H9 (cell line): Measurements from ENCODE around the gene LRRC8E. TPM values are rescaled to one million over a fixed set of nuclear protein-coding genes. Genes with fewer than 3 reads are reported as not detected.

Experiments
- DNase-seq: peaks from one replicate; pipeline ENCODE4 v3.0.0-alpha.2; 2017
- H2AFZ ChIP-seq: one replicate; pipeline ENCODE4 v1.6.1; 2013; ENCODE audit warnings: mild to moderate bottlenecking, low read length, control low read depth, moderate library complexity
- H2AK5ac ChIP-seq: 2 replicates; pipeline ENCODE4 v1.6.1; 2013; ENCODE audit warnings: low read length, control low read depth, mixed read lengths; ENCODE audit not compliant: insufficient read length
- H2BK120ac ChIP-seq: one replicate; pipeline ENCODE4 v1.6.1; 2013; ENCODE audit warnings: low read depth, mild to moderate bottlenecking, low read length, control low read depth, inconsistent platforms; ENCODE audit not compliant: poor library complexity, severe bottlenecking
- H2BK12ac ChIP-seq: 2 replicates; pipeline ENCODE4 v1.6.1; 2013; ENCODE audit warnings: low read length, control low read depth, mixed read lengths, low read depth; ENCODE audit not compliant: insufficient read length
- H2BK15ac ChIP-seq: 2 replicates; pipeline ENCODE4 v1.6.1; 2013; ENCODE audit warnings: low read depth, low read length, control low read depth
- H2BK20ac ChIP-seq: one replicate; pipeline ENCODE4 v1.6.1; 2013; ENCODE audit warnings: low read depth, mild to moderate bottlenecking, low read length, control low read depth, inconsistent platforms; ENCODE audit not compliant: poor library complexity, severe bottlenecking
- H2BK5ac ChIP-seq: 2 replicates; pipeline ENCODE4 v1.6.1; 2013; ENCODE audit warnings: low read length, control low read depth, mixed read lengths; ENCODE audit not compliant: insufficient read length
- H3K14ac ChIP-seq: 2 replicates; pipeline ENCODE4 v1.6.1; 2013; ENCODE audit warnings: low read length, control low read depth; ENCODE audit not compliant: insufficient read depth
- H3K18ac ChIP-seq: 2 replicates; pipeline ENCODE4 v1.6.1; 2013; ENCODE audit warnings: low read depth, mild to moderate bottlenecking, mixed read lengths, low read length, control low read depth; ENCODE audit not compliant: insufficient read length
- H3K23ac ChIP-seq: 2 replicates; pipeline ENCODE4 v1.6.1; 2013; ENCODE audit warnings: low read length, control low read depth, mixed read lengths, low read depth; ENCODE audit not compliant: insufficient read length
- H3K23me2 ChIP-seq: 2 replicates; pipeline ENCODE4 v1.6.1; 2013; ENCODE audit warnings: low read depth, mild to moderate bottlenecking, mixed read lengths, low read length, control low read depth; ENCODE audit not compliant: insufficient read length, poor library complexity, severe bottlenecking
- H3K27ac ChIP-seq: 2 replicates; pipeline ENCODE4 v1.5.1; 2013; ENCODE audit warnings: low read length, control low read depth, mixed read lengths, low read depth; ENCODE audit not compliant: insufficient read length
- H3K27me3 ChIP-seq: 2 replicates; pipeline ENCODE4 v1.6.1; 2013; ENCODE audit warnings: low read length, control low read depth, inconsistent platforms; ENCODE audit not compliant: insufficient read depth
- H3K4ac ChIP-seq: 2 replicates; pipeline ENCODE4 v1.6.1; 2013; ENCODE audit warnings: low read depth, mild to moderate bottlenecking, control low read depth, inconsistent platforms, low read length, moderate library complexity
- H3K4me1 ChIP-seq: 2 replicates; pipeline ENCODE4 v1.6.1; 2013; ENCODE audit warnings: low read length, control low read depth, inconsistent platforms; ENCODE audit not compliant: insufficient read depth
- H3K4me2 ChIP-seq: 2 replicates; pipeline ENCODE4 v1.6.1; 2013; ENCODE audit warnings: low read length, control low read depth, mixed read lengths; ENCODE audit not compliant: insufficient read length, insufficient read depth
- H3K56ac ChIP-seq: 2 replicates; pipeline ENCODE4 v1.6.1; 2013; ENCODE audit warnings: low read depth, mild to moderate bottlenecking, mixed read lengths, low read length, control low read depth; ENCODE audit not compliant: insufficient read length
- H3K79me1 ChIP-seq: 2 replicates; pipeline ENCODE4 v1.6.1; 2013; ENCODE audit warnings: low read depth, mild to moderate bottlenecking, moderate library complexity, low read length, control low read depth, inconsistent platforms; ENCODE audit not compliant: insufficient read depth, poor library complexity, severe bottlenecking
- H3K79me2 ChIP-seq: 2 replicates; pipeline ENCODE4 v1.6.1; 2013; ENCODE audit warnings: low read length, control low read depth, inconsistent platforms; ENCODE audit not compliant: insufficient read depth
- H3K9ac ChIP-seq: 2 replicates; pipeline ENCODE4 v1.6.1; 2013; ENCODE audit warnings: low read length, control low read depth, mixed read lengths; ENCODE audit not compliant: insufficient read length; ENCODE audit errors: extremely low read depth
- H3K9me3 ChIP-seq: one replicate; pipeline ENCODE4 v1.6.1; 2013; ENCODE audit warnings: low read depth, low read length, inconsistent platforms; ENCODE audit not compliant: control insufficient read depth
- H3T11ph ChIP-seq: one replicate; pipeline ENCODE4 v1.6.1; 2013; ENCODE audit warnings: mild to moderate bottlenecking, low read length, control low read depth, inconsistent platforms
- H4K20me1 ChIP-seq: one replicate; pipeline ENCODE4 v1.6.1; 2013; ENCODE audit not compliant: control insufficient read depth, insufficient read length, insufficient read depth
- H4K5ac ChIP-seq: 2 replicates; pipeline ENCODE4 v1.6.1; 2013; ENCODE audit warnings: low read depth, mild to moderate bottlenecking, mixed read lengths, low read length, control low read depth; ENCODE audit not compliant: insufficient read length
- H4K8ac ChIP-seq: replicated peaks from 2 replicates; pipeline ENCODE4 v1.6.1; 2013; ENCODE audit warnings: low read length, control low read depth, mixed read lengths, low read depth; ENCODE audit not compliant: insufficient read length
- H4K91ac ChIP-seq: 2 replicates; pipeline ENCODE4 v1.6.1; 2013; ENCODE audit warnings: low read depth, mild to moderate bottlenecking, moderate library complexity, mixed read lengths, low read length, control low read depth; ENCODE audit not compliant: insufficient read length
- H3K27ac Mint-ChIP-seq, 3 experiments: 2 replicates in 2 of 3; 3 replicates in 1 of 3; pipeline ENCODE4 v1.8.0; 2020 to 2021; ENCODE audit warnings: mixed read lengths in 3 of 3, mild to moderate bottlenecking in 1 of 3, moderate library complexity in 1 of 3
- H3K27me3 Mint-ChIP-seq: 2 replicates; pipeline ENCODE4 v1.8.0; 2021; ENCODE audit warnings: low read depth, mild to moderate bottlenecking, moderate library complexity, mixed read lengths
- H3K36me3 Mint-ChIP-seq, 3 experiments: 2 replicates in 2 of 3; 3 replicates in 1 of 3; pipeline ENCODE4 v1.8.0; 2020 to 2021; ENCODE audit warnings: low read depth in 3 of 3, mixed read lengths in 3 of 3; ENCODE audit not compliant: insufficient read depth in 1 of 3
- H3K4me1 Mint-ChIP-seq, 2 experiments: 2 replicates each; pipeline ENCODE4 v1.8.0; 2020; ENCODE audit warnings: mixed read lengths in 2 of 2
- H3K4me3 Mint-ChIP-seq, 2 experiments: 2 replicates in 1 of 2; 3 replicates in 1 of 2; pipeline ENCODE4 v1.8.0; 2020 to 2021; ENCODE audit warnings: mild to moderate bottlenecking in 2 of 2, mixed read lengths in 2 of 2, moderate library complexity in 1 of 2
- H3K9me3 Mint-ChIP-seq, 2 experiments: 2 replicates in 1 of 2; 3 replicates in 1 of 2; pipeline ENCODE4 v1.8.0; 2020; ENCODE audit warnings: mild to moderate bottlenecking in 2 of 2, mixed read lengths in 2 of 2, moderate library complexity in 1 of 2
- CTCF ChIP-seq: fragments of 200-600 bp; sonication (generic); conservative IDR thresholded peaks from 3 replicates; pipeline ENCODE4 v1.8.0; 2021; ENCODE audit warnings: antibody characterized with exemption, mild to moderate bottlenecking
- WGBS: extraction: QIAGEN DNeasy Blood & Tissue Kit; methylation state at CpG from one replicate; pipeline ENCODE4 v1.1.7; 2013; ENCODE audit warnings: missing lambda C conversion rate, low lambda C conversion rate, mixed read lengths; ENCODE audit not compliant: insufficient read length; ENCODE audit errors: extremely low coverage; 5-methylcytosine and 5-hydroxymethylcytosine counted together
- total RNA-seq: library from RNA; stranded (reverse); gene quantifications from 2 replicates; pipeline ENCODE4 v1.2.1, GENCODE V29; 2021

The LRRC8E gene
- total RNA-seq, 1 experiment from 2014 or later: 4.8 TPM

GRCh38 chr19:7840629-7841028 is 47.7 kb upstream of the LRRC8E start:
- Histone ChIP-seq H2BK120ac (no peak overlapping the region), H2BK5ac (no peak overlapping the region), H3K23me2 (no peaks in the 10 kb centered on the region), H3K9ac (no peak overlapping the region), H2BK20ac (no peak overlapping the region), H2AFZ (no peak overlapping the region), H3K14ac (no peak overlapping the region), H3K4ac (no peak overlapping the region), H2AK5ac (no peak overlapping the region), H3K9me3 (no peaks in the 10 kb centered on the region), H3K18ac (no peak overlapping the region), H3K4me1 (no peaks in the 10 kb centered on the region), H2BK12ac (no peak overlapping the region), H4K8ac (no peak overlapping the region), H3K27ac (no peak overlapping the region), H3K79me1 (no peaks in the 10 kb centered on the region), H3T11ph (no peak overlapping the region), H4K91ac (no peak overlapping the region), H3K79me2 (no peaks in the 10 kb centered on the region), H3K4me2 (no peak overlapping the region), H4K20me1 (peaks cover 5% of the 10 kb centered on the region), H3K27me3 (no peaks in the 10 kb centered on the region), H3K56ac (no peak overlapping the region), H4K5ac (no peak overlapping the region), H2BK15ac (no peak overlapping the region), H3K23ac (no peak overlapping the region)
- Mint-ChIP-seq H3K27me3 (peaks cover 43% of the 10 kb centered on the region), H3K4me1 (no peaks in the 10 kb centered on the region), H3K36me3 (no peaks in the 10 kb centered on the region), H3K27ac (no peak overlapping the region), H3K9me3 (peaks cover 0 to 3% of the 10 kb centered on the region in 2 experiments; a peak in 1 of 5 replicates), H3K4me3 (no peak overlapping the region)
- DNase-seq: no peak
- TF ChIP-seq CTCF: no peak
- no CpG with 5 or more reads among the region's 8 CpGs for WGBS
